SK-N-MC (cell line): ENCODE data around the gene CPOX.

ENCODE experiments used
- EZH2 ChIP-seq: fragments of 200-600 bp; sonication (generic); IDR thresholded peaks from one replicate; pipeline ENCODE4 v1.6.1; 2017; ENCODE audit warnings: antibody characterized with exemption
- FOXP2 ChIP-seq: optimal IDR thresholded peaks from 2 replicates; pipeline ENCODE3; 2011; ENCODE audit warnings: mild to moderate bottlenecking, moderate library complexity; ENCODE audit not compliant: insufficient read depth; ENCODE audit errors: extremely low read length, control extremely low read depth
- POLR2AphosphoS5 ChIP-seq: IDR thresholded peaks from 2 replicates; pipeline ENCODE4 v1.6.1; 2012; ENCODE audit warnings: mild to moderate bottlenecking, low read depth, low read length, borderline replicate concordance

DNA sequence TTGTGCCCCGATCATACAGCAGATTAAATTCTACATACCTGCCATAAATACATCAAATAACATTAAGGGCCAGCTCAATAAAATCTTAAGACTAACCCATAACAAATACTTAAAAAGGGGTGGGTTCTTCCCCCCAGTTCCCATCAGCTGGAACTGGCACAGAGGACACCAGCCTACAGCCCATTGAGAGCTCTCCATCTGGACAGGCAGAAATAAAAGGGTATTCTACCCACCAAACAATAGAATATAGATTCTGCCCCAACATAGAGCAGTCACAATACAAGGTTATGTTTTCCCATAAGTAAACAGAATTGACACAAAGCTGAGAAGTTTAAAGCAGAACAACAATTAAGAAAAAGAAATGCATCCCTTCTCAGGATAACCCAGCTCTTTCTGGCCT is 11.9 kb downstream of the CPOX start:
- TF ChIP-seq EZH2: no peak
- no peak for TF ChIP-seq POLR2AphosphoS5
- no peak for TF ChIP-seq FOXP2
